Fibroblast of upper back skin (primary cell): ENCODE results near the gene POPDC2.

Experiments used
- DNase-seq: peaks from one replicate; pipeline ENCODE4 v3.0.0-alpha.2; 2013

Gene POPDC2

GRCh38 chr3:119639494-119640350 lies 20.7 kb downstream of the POPDC2 start:
- DNase-seq, result no peak

GRCh38 chr3:119637679-119638477 lies 22.5 kb downstream of the POPDC2 start:
- peak; percentile 95 for DNase-seq

- DNase-seq, result no peak
Measured at GRCh38 chr3:119636891-119637611, 23.3 kb downstream of the POPDC2 start.

GRCh38 chr3:119636249-119636648 lies 24.1 kb downstream of the POPDC2 start:
- DNase-seq, result peak; percentile 53

- DNase-seq, result peak; percentile 35
Measured at GRCh38 chr3:119635719-119636118, 24.7 kb downstream of the POPDC2 start.

- DNase-seq, result no peak
Measured at GRCh38 chr3:119632829-119633228, 27.6 kb downstream of the POPDC2 start.

- no peak for DNase-seq
Measured at GRCh38 chr3:119632216-119632615, 28.2 kb downstream of the POPDC2 start.

- DNase-seq, result peak; percentile 57
Measured at GRCh38 chr3:119631516-119631915, 28.9 kb downstream of the POPDC2 start.

- no peak for DNase-seq
Measured at GRCh38 chr3:119630880-119631329, 29.5 kb downstream of the POPDC2 start.

GRCh38 chr3:119630128-119630879 lies 30.1 kb downstream of the POPDC2 start:
- peak; percentile 73 for DNase-seq

GRCh38 chr3:119628816-119629445 lies 31.5 kb downstream of the POPDC2 start:
- DNase-seq, result no peak

- no peak for DNase-seq
Measured at GRCh38 chr3:119628390-119628789, 32.0 kb downstream of the POPDC2 start.

- DNase-seq, result no peak
Measured at GRCh38 chr3:119627461-119627860, 32.9 kb downstream of the POPDC2 start.

GRCh38 chr3:119626196-119626595 lies 34.2 kb downstream of the POPDC2 start:
- DNase-seq, result no peak

- no peak for DNase-seq
Measured at GRCh38 chr3:119625451-119626153, 34.8 kb downstream of the POPDC2 start.

GRCh38 chr3:119624002-119624720 lies 36.2 kb downstream of the POPDC2 start:
- DNase-seq, result no peak

GRCh38 chr3:119620899-119621298 lies 39.5 kb downstream of the POPDC2 start:
- no peak for DNase-seq

- DNase-seq, result no peak
Measured at GRCh38 chr3:119619094-119619493, 41.3 kb downstream of the POPDC2 start.

- no peak for DNase-seq
Measured at GRCh38 chr3:119616056-119616455, 44.3 kb downstream of the POPDC2 start.

GRCh38 chr3:119613872-119614271 lies 46.5 kb downstream of the POPDC2 start:
- DNase-seq, result no peak

- DNase-seq, result no peak
Measured at GRCh38 chr3:119613201-119613600, 47.2 kb downstream of the POPDC2 start.
